Left ventricle myocardium inferior (tissue), 1 donor: Measurements from ENCODE around the gene TOX2. TPM values are rescaled to one million over a fixed set of nuclear protein-coding genes. Genes with fewer than 3 reads are reported as not detected.

Source experiments
- DNase-seq: peaks from one replicate; pipeline ENCODE4 v3.0.0-alpha.2; 2020
- H3K27ac ChIP-seq: fragments of 200-600 bp; replicated peaks from 2 replicates; pipeline ENCODE4 v1.8.0; 2021
- H3K27me3 ChIP-seq: fragments of 200-600 bp; 2 replicates; pipeline ENCODE4 v1.8.0; 2021; ENCODE audit warnings: low read depth
- H3K36me3 ChIP-seq: fragments of 200-600 bp; 2 replicates; pipeline ENCODE4 v1.8.0; 2021
- H3K4me1 ChIP-seq: fragments of 200-600 bp; 2 replicates; pipeline ENCODE4 v1.8.0; 2021
- H3K4me3 ChIP-seq: fragments of 200-600 bp; 2 replicates; pipeline ENCODE4 v1.8.0; 2021; ENCODE audit warnings: mild to moderate bottlenecking, moderate library complexity
- H3K9me3 ChIP-seq: fragments of 200-600 bp; replicated peaks from 2 replicates; pipeline ENCODE4 v1.8.0; 2021
- intact Hi-C: fragments of 100-400 bp; cut with micrococcal nuclease; formaldehyde crosslinking; loops from one replicate; pipeline ENCODE4 v1.11.0; 2022
- total RNA-seq: library from RNA; stranded (reverse); fragmentation: NEBNext Ultra II Directional; extraction: Animal tissue kit (Norgen Biotek cat#: 25700); gene quantifications from one replicate; pipeline ENCODE4 v1.2.1, GENCODE V29; 2021
- TF ChIP-seq, protein P1 (sequence below): fragments of 200-600 bp; IDR thresholded peaks from 2 replicates; pipeline ENCODE4 v1.8.0; 2021; ENCODE audit warnings: antibody characterized with exemption, mild to moderate bottlenecking, borderline replicate concordance
- donor health status: DM: no; HTN: yes; CAD: no; lungs with severe emphysema.

TOX2 gene
- total RNA-seq, 1 donor from 2014 or later, result 0.30 TPM

DNA sequence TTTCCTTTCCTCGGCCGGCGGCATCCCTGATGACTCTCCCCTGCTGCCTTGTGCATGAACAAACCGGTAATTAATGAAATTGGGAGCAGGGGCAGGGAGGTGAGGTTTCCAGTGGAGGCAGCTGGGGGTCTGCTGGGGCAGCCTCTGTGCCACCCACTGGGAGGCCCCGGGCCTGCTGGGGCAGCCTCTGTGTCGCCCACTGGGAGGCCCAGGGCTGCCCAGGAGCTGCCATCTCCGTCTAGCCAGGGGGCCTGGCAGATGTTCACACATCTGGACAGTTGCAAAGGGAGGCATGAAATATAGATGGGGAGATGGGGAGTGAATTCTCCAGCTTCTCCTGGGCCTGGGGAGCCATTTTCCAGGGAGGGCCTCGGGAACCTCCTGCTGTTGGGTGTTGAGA, 33.8 kb downstream of the TOX2 start:
- TF ChIP-seq, protein P1, sequence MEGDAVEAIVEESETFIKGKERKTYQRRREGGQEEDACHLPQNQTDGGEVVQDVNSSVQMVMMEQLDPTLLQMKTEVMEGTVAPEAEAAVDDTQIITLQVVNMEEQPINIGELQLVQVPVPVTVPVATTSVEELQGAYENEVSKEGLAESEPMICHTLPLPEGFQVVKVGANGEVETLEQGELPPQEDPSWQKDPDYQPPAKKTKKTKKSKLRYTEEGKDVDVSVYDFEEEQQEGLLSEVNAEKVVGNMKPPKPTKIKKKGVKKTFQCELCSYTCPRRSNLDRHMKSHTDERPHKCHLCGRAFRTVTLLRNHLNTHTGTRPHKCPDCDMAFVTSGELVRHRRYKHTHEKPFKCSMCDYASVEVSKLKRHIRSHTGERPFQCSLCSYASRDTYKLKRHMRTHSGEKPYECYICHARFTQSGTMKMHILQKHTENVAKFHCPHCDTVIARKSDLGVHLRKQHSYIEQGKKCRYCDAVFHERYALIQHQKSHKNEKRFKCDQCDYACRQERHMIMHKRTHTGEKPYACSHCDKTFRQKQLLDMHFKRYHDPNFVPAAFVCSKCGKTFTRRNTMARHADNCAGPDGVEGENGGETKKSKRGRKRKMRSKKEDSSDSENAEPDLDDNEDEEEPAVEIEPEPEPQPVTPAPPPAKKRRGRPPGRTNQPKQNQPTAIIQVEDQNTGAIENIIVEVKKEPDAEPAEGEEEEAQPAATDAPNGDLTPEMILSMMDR, result no peak
- Histone ChIP-seq H3K9me3 (no peaks in the 10 kb centered on the region), H3K27ac (no peak overlapping the region), H3K4me1 (no peaks in the 10 kb centered on the region), H3K36me3 (no peaks in the 10 kb centered on the region), H3K4me3 (no peak overlapping the region), H3K27me3 (peaks cover 62% of the 10 kb centered on the region)
- intact Hi-C loops, result no loop called here
- no peak for DNase-seq

DNA sequence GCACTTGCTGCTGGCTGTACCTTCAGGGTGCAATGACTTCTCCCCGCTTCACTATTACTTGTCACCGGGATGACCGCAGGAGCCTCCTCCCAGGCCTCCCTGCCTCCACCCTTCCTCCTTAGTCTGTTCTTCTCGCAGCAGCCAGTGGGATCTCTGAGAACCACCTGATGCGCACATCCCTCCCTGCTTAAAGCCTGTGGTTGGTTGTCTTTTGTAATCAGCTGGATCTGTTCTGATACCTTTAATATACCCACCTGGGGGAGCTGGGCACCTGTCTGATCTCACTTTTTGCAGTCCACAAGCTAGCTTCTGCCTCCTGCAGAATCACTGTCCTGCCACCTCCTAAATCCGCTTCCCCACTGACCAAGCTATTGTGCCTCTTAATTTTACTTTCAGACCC, 34.6 kb downstream of the TOX2 start:
- H3K9me3 ChIP-seq, result no peaks in the 10 kb centered on the region
- intact Hi-C loops, result no loop called here
- H3K4me3 ChIP-seq, result no peak overlapping the region
- H3K27ac ChIP-seq, result no peak overlapping the region
- TF ChIP-seq, protein P1, result no peak
- DNase-seq, result no peak
- H3K36me3 ChIP-seq, result no peaks in the 10 kb centered on the region
- H3K27me3 ChIP-seq, result peaks cover 70% of the 10 kb centered on the region
- H3K4me1 ChIP-seq, result no peaks in the 10 kb centered on the region

DNA sequence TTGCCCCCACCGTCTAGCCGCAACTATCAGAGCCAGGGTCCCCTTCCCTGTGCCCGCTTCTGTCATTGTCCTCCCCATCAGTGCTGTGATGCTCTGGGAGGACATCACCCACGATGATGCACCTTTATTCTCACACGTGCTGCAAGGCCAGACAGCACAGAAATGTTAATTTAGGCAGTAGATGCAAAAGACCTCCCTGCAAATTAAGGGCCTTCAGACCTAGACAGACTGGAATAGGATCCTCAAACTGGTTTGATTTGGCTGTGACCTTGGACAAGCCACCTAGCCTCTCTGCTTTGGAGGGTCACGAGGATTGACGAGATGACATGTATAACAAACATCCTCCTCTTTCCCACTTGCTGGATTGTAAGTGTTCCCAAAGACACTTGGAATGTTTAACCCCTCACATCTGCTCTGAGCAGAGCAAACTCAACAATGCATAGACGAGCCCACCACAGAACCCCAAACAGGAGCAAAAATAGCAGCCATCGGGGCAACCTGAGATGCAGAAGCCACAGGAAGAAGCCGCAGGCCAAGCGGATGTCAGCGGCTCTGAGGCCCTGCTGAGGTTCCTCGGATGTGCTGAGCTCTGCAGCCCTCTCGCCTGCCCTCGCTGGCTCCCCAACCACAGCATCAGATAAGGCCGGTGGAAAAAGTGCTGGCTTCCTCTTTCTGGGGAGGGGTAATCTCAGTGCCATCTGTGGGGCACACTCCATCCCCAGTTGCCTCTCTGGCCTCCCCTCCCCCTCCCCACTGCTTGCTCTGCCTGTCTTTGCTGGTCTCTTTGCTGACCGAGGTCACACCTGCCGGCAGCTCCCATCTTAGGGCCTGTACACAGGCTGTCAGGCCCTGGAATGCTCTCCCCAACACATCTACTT, 35.3 kb downstream of the TOX2 start:
- peak; percentile 46 for DNase-seq
- intact Hi-C loops, result no loop called here
- TF ChIP-seq, protein P1, result no peak
- no peaks in the 10 kb centered on the region for H3K36me3 ChIP-seq
- H3K4me3 ChIP-seq, result no peak overlapping the region
- H3K9me3 ChIP-seq, result no peaks in the 10 kb centered on the region
- peaks cover 74% of the 10 kb centered on the region for H3K27me3 ChIP-seq
- H3K27ac ChIP-seq, result no peak overlapping the region
- peaks cover 3% of the 10 kb centered on the region for H3K4me1 ChIP-seq

DNA sequence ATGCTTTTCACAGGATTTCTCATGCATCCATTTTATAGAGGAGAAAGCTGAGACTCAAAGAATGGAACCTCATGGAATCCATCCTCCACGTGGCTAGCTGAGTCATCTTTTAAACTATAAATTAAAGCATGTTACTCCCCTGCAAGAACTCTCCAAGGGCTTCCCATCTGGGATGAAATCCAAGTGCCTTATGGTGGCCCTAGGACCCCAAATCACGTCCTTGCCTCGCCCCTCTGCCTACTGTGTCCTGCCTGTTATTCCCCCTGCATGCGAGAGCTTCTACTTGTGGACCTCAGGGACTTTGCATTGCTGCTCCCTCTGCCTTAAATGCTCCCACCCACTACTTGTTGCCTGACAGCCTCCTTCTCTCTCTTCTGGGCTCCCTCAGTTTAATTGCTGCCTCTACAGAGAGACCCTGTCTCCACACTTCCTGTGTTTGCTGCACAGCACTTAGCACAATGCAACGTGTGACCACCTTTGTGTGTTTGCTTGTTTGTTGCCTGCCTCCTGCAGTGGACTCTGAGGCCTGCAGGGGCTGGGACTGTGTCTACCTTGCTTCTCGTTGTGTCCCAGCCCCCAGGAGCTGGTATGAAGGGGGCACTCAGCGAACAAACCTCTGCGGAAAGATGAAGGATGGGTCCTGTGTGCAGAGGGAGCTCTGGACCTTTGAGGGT, 39.4 kb downstream of the TOX2 start:
- Histone ChIP-seq H3K4me3 (no peak overlapping the region), H3K27ac (no peak overlapping the region), H3K27me3 (peaks cover 49% of the 10 kb centered on the region), H3K36me3 (no peaks in the 10 kb centered on the region), H3K4me1 (peaks cover 24% of the 10 kb centered on the region), H3K9me3 (no peaks in the 10 kb centered on the region)
- intact Hi-C loops, result no loop called here
- TF ChIP-seq, protein P1, result no peak
- no peak for DNase-seq

DNA sequence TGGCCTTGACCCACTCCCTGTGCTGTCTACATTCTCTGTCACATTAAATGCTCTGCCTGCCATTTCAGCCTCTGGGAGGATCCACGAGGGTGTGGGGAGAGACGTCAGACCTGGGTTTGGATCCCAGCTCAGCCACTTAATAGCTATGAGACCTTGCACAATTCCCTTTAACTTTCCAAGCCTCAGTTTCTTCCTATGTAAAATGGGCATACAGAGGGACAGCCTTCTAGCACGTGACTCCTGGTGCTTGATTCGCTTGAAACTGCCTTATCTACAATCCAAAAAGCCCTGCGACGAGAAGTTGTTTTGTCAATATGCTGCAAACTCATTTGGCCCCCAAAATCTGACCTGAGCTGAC, 40.0 kb downstream of the TOX2 start:
- DNase-seq, result no peak
- Histone ChIP-seq H3K9me3 (no peaks in the 10 kb centered on the region), H3K27ac (no peak overlapping the region), H3K36me3 (no peaks in the 10 kb centered on the region), H3K4me3 (no peak overlapping the region), H3K4me1 (peaks cover 30% of the 10 kb centered on the region), H3K27me3 (peaks cover 43% of the 10 kb centered on the region)
- intact Hi-C loops, result no loop called here
- TF ChIP-seq, protein P1, result no peak
